Ishikawa (cell line): ENCODE measurements around the gene ZGRF1.

ENCODE experiments used
- CEBPB ChIP-seq: IDR thresholded peaks from 2 replicates; pipeline ENCODE4 v1.6.1; 2012
- CREB1 ChIP-seq: IDR thresholded peaks from 2 replicates; pipeline ENCODE4 v1.6.1; 2012; ENCODE audit warnings: low read depth
- EGR1 ChIP-seq: IDR thresholded peaks from 2 replicates; pipeline ENCODE4 v1.6.1; 2012
- EP300 ChIP-seq: IDR thresholded peaks from 2 replicates; pipeline ENCODE4 v1.6.1; 2012; ENCODE audit warnings: borderline replicate concordance
- FOXM1 ChIP-seq: IDR thresholded peaks from 2 replicates; pipeline ENCODE4 v1.6.1; 2012; ENCODE audit warnings: low read depth, borderline replicate concordance
- MAX ChIP-seq: IDR thresholded peaks from 2 replicates; pipeline ENCODE4 v1.6.1; 2012
- NFIC ChIP-seq: IDR thresholded peaks from 2 replicates; pipeline ENCODE4 v1.6.1; 2012
- RAD21 ChIP-seq: IDR thresholded peaks from 2 replicates; pipeline ENCODE4 v1.6.1; 2012; ENCODE audit warnings: low read depth
- REST ChIP-seq: IDR thresholded peaks from 2 replicates; pipeline ENCODE4 v1.6.1; 2012; ENCODE audit warnings: low read depth, mild to moderate bottlenecking
- TAF1 ChIP-seq: IDR thresholded peaks from 2 replicates; pipeline ENCODE4 v1.6.1; 2012; ENCODE audit warnings: low read depth, mild to moderate bottlenecking
- TCF12 ChIP-seq: IDR thresholded peaks from 2 replicates; pipeline ENCODE4 v1.6.1; 2012; ENCODE audit warnings: low read depth
- TEAD4 ChIP-seq: IDR thresholded peaks from 2 replicates; pipeline ENCODE4 v1.6.1; 2012
- USF1 ChIP-seq: IDR thresholded peaks from 2 replicates; pipeline ENCODE4 v1.6.1; 2012
- YY1 ChIP-seq: IDR thresholded peaks from 2 replicates; pipeline ENCODE4 v1.6.1; 2012; ENCODE audit warnings: low read depth
- ZBTB7A ChIP-seq: IDR thresholded peaks from 2 replicates; pipeline ENCODE4 v1.6.1; 2012; ENCODE audit warnings: low read depth

ZGRF1 gene

GRCh38 chr4:112645541-112646329 is 9.0 kb upstream of the ZGRF1 start:
- no peak for TF ChIP-seq TAF1
- no peak for TF ChIP-seq CEBPB
- no peak for TF ChIP-seq USF1

- no peak for TF ChIP-seq NFIC
- no peak for TF ChIP-seq TAF1
- no peak for TF ChIP-seq ZBTB7A
- TF ChIP-seq EGR1 = no peak
- TF ChIP-seq CEBPB = no peak
- TF ChIP-seq TCF12 = no peak
- no peak for TF ChIP-seq REST
- no peak for TF ChIP-seq MAX
- TF ChIP-seq CREB1 = no peak
- TF ChIP-seq RAD21 = no peak
Observed at GRCh38 chr4:112642526-112642925, 5.8 kb upstream of the ZGRF1 start.

- TF ChIP-seq TEAD4 = no peak
- TF ChIP-seq NFIC = no peak
- no peak for TF ChIP-seq RAD21
- TF ChIP-seq EP300 = no peak
- 0 out of 2 replicates have a peak, but pooled peaks have one; percentile 2 for TF ChIP-seq MAX
- TF ChIP-seq FOXM1 = no peak
Observed at GRCh38 chr4:112637552-112637866, 800 bp upstream of the ZGRF1 start.

- TF ChIP-seq RAD21 (peak; percentile 56), ZBTB7A (no peak)
Observed at GRCh38 chr4:112633477-112634235, 3.1 kb downstream of the ZGRF1 start.

- TF ChIP-seq ZBTB7A (no peak), RAD21 (no peak), EGR1 (no peak), CREB1 (no peak), TAF1 (no peak), USF1 (no peak), EP300 (no peak), TCF12 (no peak), FOXM1 (no peak), TEAD4 (no peak), CEBPB (no peak), YY1 (no peak), REST (no peak), NFIC (no peak), MAX (no peak)
Observed at GRCh38 chr4:112626228-112626627, 10.5 kb downstream of the ZGRF1 start.

GRCh38 chr4:112616984-112617383 is 19.7 kb downstream of the ZGRF1 start:
- TF ChIP-seq YY1 = no peak
- no peak for TF ChIP-seq MAX
- TF ChIP-seq USF1 = no peak
- TF ChIP-seq TEAD4 = no peak
- TF ChIP-seq TCF12 = no peak
- TF ChIP-seq RAD21 = no peak
- TF ChIP-seq CEBPB = no peak
- no peak for TF ChIP-seq REST
- no peak for TF ChIP-seq TAF1
- no peak for TF ChIP-seq FOXM1
